GM08714 (cell line): ENCODE data around the gene LST1.
"Not testable (repeated sequence)": the region's sequence is repeated elsewhere in the genome, so short reads cannot be mapped to it uniquely, and the experiment has no call there.

Experiments used
- H3K4me3 ChIP-seq: fragments of 200-500 bp; sonication (Bioruptor generic); 2 replicates; pipeline ENCODE4 v1.5.1; 2014; ENCODE audit warnings: mild to moderate bottlenecking, low read length, inconsistent platforms
- ZNF274 ChIP-seq: IDR thresholded peaks from 2 replicates; pipeline ENCODE4 v1.6.1; 2012; ENCODE audit warnings: mild to moderate bottlenecking, low read depth, low read length

LST1 gene

GRCh38 chr6:31581434-31582229 is 4.4 kb upstream of the LST1 start:
- H3K4me3 ChIP-seq, result peak overlapping the region; percentile 71
- no peak for TF ChIP-seq ZNF274

- peak within 1 kb of the TSS; percentile 71 for H3K4me3 ChIP-seq
- no peak for TF ChIP-seq ZNF274
Measured at GRCh38 chr6:31582230-31582643, 3.8 kb upstream of the LST1 start, which contains the start of gene LTB. Gene LTB, minus strand, starts transcription at chr6:31582424. Its CDS starts 7 bp downstream, at chr6:31582417.

- TF ChIP-seq ZNF274, result no peak
- no peak overlapping the region for H3K4me3 ChIP-seq
Measured at GRCh38 chr6:31585491-31585890, 586 bp upstream of the LST1 start.

- no peak for TF ChIP-seq ZNF274
- peak overlapping the region; percentile 21; the same call in 1 of the 2 replicates for H3K4me3 ChIP-seq
Measured at GRCh38 chr6:31586599-31587281, 663 bp downstream of the LST1 start.

- peak overlapping the region; percentile 40; the same call in 1 of the 2 replicates for H3K4me3 ChIP-seq
- TF ChIP-seq ZNF274, result no peak
Measured at GRCh38 chr6:31587791-31588777, 2.0 kb downstream of the LST1 start.

GRCh38 chr6:31588871-31589650 is 3.0 kb downstream of the LST1 start:
- no peak overlapping the region for H3K4me3 ChIP-seq
- TF ChIP-seq ZNF274, result no peak

- H3K4me3 ChIP-seq, result not testable (repeated sequence)
Measured at GRCh38 chr6:31590691-31591090, 4.6 kb downstream of the LST1 start.

- no peak for TF ChIP-seq ZNF274
- no peak overlapping the region; the same call in 1 of the 2 replicates for H3K4me3 ChIP-seq
Measured at GRCh38 chr6:31592396-31592771, 6.3 kb downstream of the LST1 start.

- no peak for TF ChIP-seq ZNF274
- H3K4me3 ChIP-seq, result no peak overlapping the region
Measured at GRCh38 chr6:31597006-31597405, 10.9 kb downstream of the LST1 start.

- no peak overlapping the region for H3K4me3 ChIP-seq
- no peak for TF ChIP-seq ZNF274
Measured at GRCh38 chr6:31607317-31607716, 21.2 kb downstream of the LST1 start.

GRCh38 chr6:31609519-31610406 is 23.7 kb downstream of the LST1 start:
- no peak overlapping the region for H3K4me3 ChIP-seq
- TF ChIP-seq ZNF274, result no peak

GRCh38 chr6:31610968-31611367 is 24.9 kb downstream of the LST1 start:
- no peak for TF ChIP-seq ZNF274
- no peak overlapping the region for H3K4me3 ChIP-seq
